Measurements from ENCODE around the gene FOXC1. TPM values are rescaled to one million over a fixed set of nuclear protein-coding genes. Genes with fewer than 3 reads are reported as not detected.

The FOXC1 gene
- 10 to 100 TPM in 1 of 2 donors, 1 to 10 TPM in 1; 7.1 to 10.1 TPM for total RNA-seq
- 2.5 TPM for polyA plus RNA-seq (2013, experiment 1 of 2)
- polyA plus RNA-seq (2013, experiment 2 of 2): 2.4 TPM
- long read RNA-seq, experiment 1, transcript FOXC1-202 (1 exons, 3,831 nt): major isoform, 5 of 6 reads
- long read RNA-seq, experiment 1, partial matches to known transcripts: 0 of 6 reads
- long read RNA-seq, experiment 1, other reads (novel, unspliced or antisense): 0 of 6 reads
- long read RNA-seq, experiment 2, transcript FOXC1-201 (1 exons, 3,926 nt): major isoform, 9 of 12 reads
- long read RNA-seq, experiment 2, partial matches to known transcripts: 0 of 12 reads
- long read RNA-seq, experiment 2, other reads (novel, unspliced or antisense): 1 of 12 reads
- long read RNA-seq, experiment 3: 0 reads
- long read RNA-seq, experiment 4: 0 reads

DNA sequence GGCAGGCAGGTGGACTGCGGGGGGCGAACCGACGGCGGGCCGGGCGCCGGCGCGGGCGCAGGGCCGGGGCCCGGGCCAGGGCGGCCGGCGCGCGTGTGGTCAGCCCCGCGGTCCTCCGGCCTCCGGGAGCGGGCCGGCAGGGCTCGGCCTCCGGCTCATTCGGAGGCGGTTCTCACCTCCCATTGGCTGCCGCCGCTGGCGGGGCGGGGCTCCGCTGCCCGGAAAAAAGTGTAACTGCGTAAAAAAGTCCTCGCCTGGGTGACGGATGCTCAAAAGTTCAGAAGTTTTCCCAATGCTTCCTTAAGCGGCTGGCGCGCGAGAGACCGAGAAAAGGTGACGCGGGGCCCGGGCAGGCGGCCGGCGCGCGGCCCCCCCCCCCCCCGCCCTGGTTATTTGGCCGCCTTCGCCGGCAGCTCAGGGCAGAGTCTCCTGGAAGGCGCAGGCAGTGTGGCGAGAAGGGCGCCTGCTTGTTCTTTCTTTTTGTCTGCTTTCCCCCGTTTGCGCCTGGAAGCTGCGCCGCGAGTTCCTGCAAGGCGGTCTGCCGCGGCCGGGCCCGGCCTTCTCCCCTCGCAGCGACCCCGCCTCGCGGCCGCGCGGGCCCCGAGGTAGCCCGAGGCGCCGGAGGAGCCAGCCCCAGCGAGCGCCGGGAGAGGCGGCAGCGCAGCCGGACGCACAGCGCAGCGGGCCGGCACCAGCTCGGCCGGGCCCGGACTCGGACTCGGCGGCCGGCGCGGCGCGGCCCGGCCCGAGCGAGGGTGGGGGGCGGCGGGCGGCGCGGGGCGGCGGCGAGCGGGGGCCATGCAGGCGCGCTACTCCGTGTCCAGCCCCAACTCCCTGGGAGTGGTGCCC, at the start of gene FOXC1:
TSS of gene FOXC1 (plus strand) at position 268 of the 849 bp plus-strand sequence. CDS start at position 799, 531 bp downstream.
- peak; percentile 93 for DNase-seq
- Mint-ChIP-seq H3K27me3 (ENCODE audit: insufficient read depth) (peaks cover 65% of the 10 kb centered on the region), H3K4me3 (peak within 1 kb of the TSS; percentile 73), H3K27ac (peak within 1 kb of the TSS; percentile 82), H3K9me3 (no peaks in the 10 kb centered on the region), H3K4me1 (peaks cover 34% of the 10 kb centered on the region), H3K36me3 (ENCODE audit: low read depth) (no peaks in the 10 kb centered on the region)
- Histone ChIP-seq H3K9ac (ENCODE audit: extremely low read depth, low read length, poor library complexity, severe bottlenecking) (peak within 1 kb of the TSS; percentile 11), H3K27me3 (ENCODE audit: control insufficient read depth, insufficient read depth, low read length, poor library complexity, severe bottlenecking) (peaks cover 68% of the 10 kb centered on the region), H3K36me3 (ENCODE audit: control insufficient read depth, insufficient read depth, low read length) (no peaks in the 10 kb centered on the region), H3K4me1 (ENCODE audit: control insufficient read depth, insufficient read depth, low read length) (no peaks in the 10 kb centered on the region), H3K9me3 (ENCODE audit: control insufficient read depth, low read length) (no peaks in the 10 kb centered on the region), H3K4me3 (ENCODE audit: low read length) (peak within 1 kb of the TSS; percentile 82), H3K27ac (ENCODE audit: low read depth, low read length) (no peak within 1 kb of the TSS)
- 0% methylated on average over 37 to 115 of the region's 115 CpGs for WGBS, 2 experiments (ENCODE audit: insufficient coverage in 1 of 2, insufficient read length in 1 of 2)
- TF ChIP-seq, protein P1, sequence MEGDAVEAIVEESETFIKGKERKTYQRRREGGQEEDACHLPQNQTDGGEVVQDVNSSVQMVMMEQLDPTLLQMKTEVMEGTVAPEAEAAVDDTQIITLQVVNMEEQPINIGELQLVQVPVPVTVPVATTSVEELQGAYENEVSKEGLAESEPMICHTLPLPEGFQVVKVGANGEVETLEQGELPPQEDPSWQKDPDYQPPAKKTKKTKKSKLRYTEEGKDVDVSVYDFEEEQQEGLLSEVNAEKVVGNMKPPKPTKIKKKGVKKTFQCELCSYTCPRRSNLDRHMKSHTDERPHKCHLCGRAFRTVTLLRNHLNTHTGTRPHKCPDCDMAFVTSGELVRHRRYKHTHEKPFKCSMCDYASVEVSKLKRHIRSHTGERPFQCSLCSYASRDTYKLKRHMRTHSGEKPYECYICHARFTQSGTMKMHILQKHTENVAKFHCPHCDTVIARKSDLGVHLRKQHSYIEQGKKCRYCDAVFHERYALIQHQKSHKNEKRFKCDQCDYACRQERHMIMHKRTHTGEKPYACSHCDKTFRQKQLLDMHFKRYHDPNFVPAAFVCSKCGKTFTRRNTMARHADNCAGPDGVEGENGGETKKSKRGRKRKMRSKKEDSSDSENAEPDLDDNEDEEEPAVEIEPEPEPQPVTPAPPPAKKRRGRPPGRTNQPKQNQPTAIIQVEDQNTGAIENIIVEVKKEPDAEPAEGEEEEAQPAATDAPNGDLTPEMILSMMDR (conservative IDR thresholded peaks at IDR 0.05): no peak

GRCh38 chr6:1560281-1561058, 49.2 kb upstream of the FOXC1 start:
- Histone ChIP-seq H3K4me3 (ENCODE audit: low read length) (no peak overlapping the region), H3K9ac (ENCODE audit: extremely low read depth, low read length, poor library complexity, severe bottlenecking) (no peak overlapping the region), H3K9me3 (ENCODE audit: control insufficient read depth, low read length) (no peaks in the 10 kb centered on the region), H3K4me1 (ENCODE audit: control insufficient read depth, insufficient read depth, low read length) (no peaks in the 10 kb centered on the region), H3K36me3 (ENCODE audit: control insufficient read depth, insufficient read depth, low read length) (no peaks in the 10 kb centered on the region), H3K27me3 (ENCODE audit: control insufficient read depth, insufficient read depth, low read length, poor library complexity, severe bottlenecking) (no peaks in the 10 kb centered on the region), H3K27ac (ENCODE audit: low read depth, low read length) (no peak overlapping the region)
- Mint-ChIP-seq H3K36me3 (ENCODE audit: low read depth) (no peaks in the 10 kb centered on the region), H3K27ac (no peak overlapping the region), H3K4me1 (peaks cover 18% of the 10 kb centered on the region), H3K9me3 (peaks cover 5% of the 10 kb centered on the region), H3K4me3 (no peak overlapping the region), H3K27me3 (ENCODE audit: insufficient read depth) (no peaks in the 10 kb centered on the region)
- DNase-seq: no peak
- 94 to 98% methylated on average over 4 of the region's 4 CpGs for WGBS, 2 experiments (ENCODE audit: insufficient coverage in 1 of 2, insufficient read length in 1 of 2)
- TF ChIP-seq, protein P1 (conservative IDR thresholded peaks at IDR 0.05): no peak

DNA sequence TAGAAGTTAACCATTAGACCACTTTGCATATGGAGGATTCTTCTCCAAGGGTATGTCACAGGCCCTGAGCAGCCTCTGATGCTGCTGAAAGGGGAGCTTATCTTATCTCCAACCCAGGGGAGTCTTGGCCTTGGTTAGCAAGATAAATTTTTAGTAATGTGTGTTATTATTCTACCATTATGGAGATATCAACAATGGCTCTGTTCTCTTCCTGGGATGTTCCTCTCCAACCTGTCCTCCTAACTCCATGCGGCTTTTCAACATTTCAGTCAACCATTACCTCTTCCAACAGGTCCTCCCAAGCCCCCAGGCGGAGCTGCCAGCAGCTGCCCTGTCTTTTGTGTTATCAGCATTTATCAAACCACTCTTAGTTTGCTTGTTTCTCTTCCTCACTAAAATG, 48.4 kb upstream of the FOXC1 start:
- H3K4me1 ChIP-seq (ENCODE audit: control insufficient read depth, insufficient read depth, low read length): no peaks in the 10 kb centered on the region
- DNase-seq: no peak
- no peak overlapping the region for H3K9ac ChIP-seq (ENCODE audit: extremely low read depth, low read length, poor library complexity, severe bottlenecking)
- Mint-ChIP-seq H3K9me3 (no peaks in the 10 kb centered on the region), H3K4me3 (no peak overlapping the region), H3K27me3 (ENCODE audit: insufficient read depth) (no peaks in the 10 kb centered on the region), H3K4me1 (peaks cover 14% of the 10 kb centered on the region), H3K27ac (peak overlapping the region; percentile 27), H3K36me3 (ENCODE audit: low read depth) (no peaks in the 10 kb centered on the region)
- no peaks in the 10 kb centered on the region for H3K27me3 ChIP-seq (ENCODE audit: control insufficient read depth, insufficient read depth, low read length, poor library complexity, severe bottlenecking)
- no peak overlapping the region for H3K4me3 ChIP-seq (ENCODE audit: low read length)
- no peak overlapping the region for H3K27ac ChIP-seq (ENCODE audit: low read depth, low read length)
- no peaks in the 10 kb centered on the region for H3K9me3 ChIP-seq (ENCODE audit: control insufficient read depth, low read length)
- WGBS, 2 experiments (ENCODE audit: insufficient coverage in 1 of 2, insufficient read length in 1 of 2): 80 to 87% methylated on average over 1 to 2 of the region's 2 CpGs
- H3K36me3 ChIP-seq (ENCODE audit: control insufficient read depth, insufficient read depth, low read length): no peaks in the 10 kb centered on the region
- TF ChIP-seq, protein P1 (conservative IDR thresholded peaks at IDR 0.05): no peak

All from endodermal cell (in vitro differentiated cells).